NCI-H526 (cell line): ENCODE data around the gene DCST2.

ENCODE experiments used
- DNase-seq, 2 experiments: peaks; one replicate each; lab custom pipeline; 2025; lab: John Stamatoyannopoulos, UW

The DCST2 gene

GRCh38 chr1:155026588-155026987 lies 7.0 kb downstream of the DCST2 start:
- DNase-seq = no peak

- no peak for DNase-seq
Observed at GRCh38 chr1:155026154-155026553, 7.4 kb downstream of the DCST2 start.

GRCh38 chr1:155024315-155024714 lies 9.3 kb downstream of the DCST2 start:
- DNase-seq = no peak

- no peak for DNase-seq
Observed at GRCh38 chr1:155023627-155024026, 10.0 kb downstream of the DCST2 start.

- DNase-seq = no peak
Observed at GRCh38 chr1:155022927-155023236, 10.7 kb downstream of the DCST2 start.

GRCh38 chr1:155022136-155022926 lies 11.2 kb downstream of the DCST2 start:
- DNase-seq = no peak

- DNase-seq = no peak
Observed at GRCh38 chr1:155019377-155020245, 14.0 kb downstream of the DCST2 start.

GRCh38 chr1:155018617-155019348 lies 14.8 kb downstream of the DCST2 start:
- no peak for DNase-seq

GRCh38 chr1:155017946-155018316 lies 15.7 kb downstream of the DCST2 start:
- DNase-seq = no peak

- peak; percentile 92 to 99 for DNase-seq
Observed at GRCh38 chr1:155017041-155017945, 16.3 kb downstream of the DCST2 start.

GRCh38 chr1:155016231-155016831 lies 17.2 kb downstream of the DCST2 start:
- no peak for DNase-seq

GRCh38 chr1:155015527-155016230 lies 17.9 kb downstream of the DCST2 start:
- DNase-seq = no peak

GRCh38 chr1:155014709-155015508 lies 18.7 kb downstream of the DCST2 start:
- no peak for DNase-seq

- peak in 1 of 2 experiments; percentile 44 for DNase-seq
Observed at GRCh38 chr1:155013632-155014031, 19.9 kb downstream of the DCST2 start.

- DNase-seq = no peak
Observed at GRCh38 chr1:155012776-155013602, 20.6 kb downstream of the DCST2 start.

GRCh38 chr1:155012026-155012546 lies 21.5 kb downstream of the DCST2 start:
- DNase-seq = peak; percentile 54 to 77

GRCh38 chr1:155011437-155012025 lies 22.1 kb downstream of the DCST2 start:
- DNase-seq = no peak

GRCh38 chr1:155011004-155011416 lies 22.6 kb downstream of the DCST2 start:
- DNase-seq = no peak
